HG03457 (cell line): ENCODE measurements around the gene SDC4.

Experiments
- ATAC-seq: cut with Tn5 transposase; IDR thresholded peaks from one replicate; pipeline ENCODE4 v1.9.1; 2021; ENCODE audit warnings: moderate number of reproducible peaks; ENCODE audit not compliant: unreplicated experiment

The SDC4 gene

GRCh38 chr20:45344168-45344860 is 3.9 kb downstream of the SDC4 start:
- ATAC-seq, result no peak

- no peak for ATAC-seq
Observed at GRCh38 chr20:45343532-45344167, 4.6 kb downstream of the SDC4 start.

- no peak for ATAC-seq
Observed at GRCh38 chr20:45342855-45343531, 5.2 kb downstream of the SDC4 start.

- no peak for ATAC-seq
Observed at GRCh38 chr20:45341939-45342854, 6.0 kb downstream of the SDC4 start.

- ATAC-seq, result no peak
Observed at GRCh38 chr20:45341579-45341938, 6.7 kb downstream of the SDC4 start.

- ATAC-seq, result no peak
Observed at GRCh38 chr20:45340951-45341350, 7.3 kb downstream of the SDC4 start.

- no peak for ATAC-seq
Observed at GRCh38 chr20:45340236-45340847, 7.9 kb downstream of the SDC4 start.

- ATAC-seq, result no peak
Observed at GRCh38 chr20:45339799-45340198, 8.4 kb downstream of the SDC4 start.

- no peak for ATAC-seq
Observed at GRCh38 chr20:45339084-45339483, 9.1 kb downstream of the SDC4 start.

- ATAC-seq, result no peak
Observed at GRCh38 chr20:45338121-45339030, 9.8 kb downstream of the SDC4 start.

GRCh38 chr20:45337367-45338120 is 10.7 kb downstream of the SDC4 start:
- no peak for ATAC-seq

- ATAC-seq, result no peak
Observed at GRCh38 chr20:45336530-45337366, 11.5 kb downstream of the SDC4 start.

GRCh38 chr20:45330476-45330875 is 17.7 kb downstream of the SDC4 start:
- no peak for ATAC-seq

GRCh38 chr20:45329497-45330319 is 18.5 kb downstream of the SDC4 start:
- no peak for ATAC-seq

GRCh38 chr20:45328451-45328850 is 19.8 kb downstream of the SDC4 start:
- ATAC-seq, result no peak

- no peak for ATAC-seq
Observed at GRCh38 chr20:45325371-45325770, 22.9 kb downstream of the SDC4 start.

GRCh38 chr20:45323731-45324130 is 24.5 kb downstream of the SDC4 start:
- ATAC-seq, result no peak
